HuH-7.5 (cell line): ENCODE data around the gene PRSS57.
A peak's percentile ranks its signal among the peaks of the same experiment; 100 is the strongest.
"Not testable (repeated sequence)": the region's sequence is repeated elsewhere in the genome, so short reads cannot be mapped to it uniquely, and the experiment has no call there.

Source experiments
- DNase-seq: peaks from one replicate; pipeline ENCODE4 v3.0.0; 2011; ENCODE audit warnings: low spot score

PRSS57 gene

DNA sequence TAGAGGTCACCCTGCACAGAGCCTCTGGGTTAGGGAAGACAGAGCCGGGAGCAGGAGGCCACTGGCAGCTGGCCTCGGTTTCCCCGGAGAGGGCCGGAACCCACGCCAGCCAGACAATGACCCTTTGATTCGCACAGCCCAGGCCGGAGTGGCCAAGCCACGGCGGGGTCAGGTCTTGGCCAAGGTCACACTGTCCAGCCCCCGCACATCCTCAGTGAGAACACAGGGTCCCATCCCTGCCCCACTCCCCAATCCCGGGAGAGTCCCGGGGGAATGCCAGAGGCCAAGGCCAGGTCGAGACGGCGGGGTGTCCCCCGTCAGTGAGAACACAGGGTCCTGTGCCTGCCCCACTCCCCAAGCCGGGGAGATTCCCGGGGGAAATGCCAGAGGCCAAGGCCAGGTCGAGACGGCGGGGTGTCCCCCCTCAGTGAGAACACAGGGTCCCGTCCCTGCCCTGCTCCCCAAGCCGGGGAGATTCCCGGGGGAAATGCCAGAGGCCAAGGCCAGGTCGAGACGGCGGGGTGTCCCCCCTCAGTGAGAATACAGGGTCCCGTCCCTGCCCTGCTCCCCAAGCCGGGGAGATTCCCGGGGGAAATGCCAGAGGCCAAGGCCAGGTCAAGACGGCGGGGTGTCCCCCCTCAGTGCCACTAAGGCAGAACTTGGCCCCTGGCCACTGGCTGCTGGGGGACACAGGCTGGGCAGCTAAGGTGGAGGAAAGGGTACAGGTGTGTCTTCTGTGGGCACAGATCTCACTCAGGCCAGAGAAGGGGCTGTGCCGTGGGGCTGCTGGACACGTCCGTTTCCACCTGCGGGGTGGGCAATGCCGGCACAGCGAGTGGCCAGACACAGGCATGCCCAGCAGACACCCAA, 20.7 kb downstream of the PRSS57 start:
- peak; percentile 27 for DNase-seq

DNA sequence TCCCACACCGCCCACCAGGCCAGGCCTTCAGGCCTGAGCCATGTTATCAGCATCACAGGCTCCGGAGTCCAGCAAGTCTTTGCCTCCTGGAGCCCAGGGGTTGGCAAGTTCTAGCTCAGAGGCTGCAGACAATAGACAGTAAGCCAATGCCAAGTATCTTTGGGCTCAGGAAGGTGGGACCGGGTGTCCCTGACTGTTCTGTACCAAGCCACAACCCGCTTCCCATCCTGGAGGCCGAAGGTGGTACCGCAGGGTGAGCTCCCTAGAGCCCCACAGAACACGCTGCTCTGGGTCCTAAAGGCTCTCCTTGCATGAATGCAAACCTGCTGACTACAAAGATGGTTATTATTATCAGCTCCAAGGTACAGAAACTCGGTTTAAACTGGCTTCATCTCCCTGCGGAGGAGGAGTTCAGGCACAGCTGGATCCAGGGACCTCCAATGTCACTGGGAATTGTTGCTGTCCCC, 24.6 kb downstream of the PRSS57 start:
- DNase-seq, result no peak

DNA sequence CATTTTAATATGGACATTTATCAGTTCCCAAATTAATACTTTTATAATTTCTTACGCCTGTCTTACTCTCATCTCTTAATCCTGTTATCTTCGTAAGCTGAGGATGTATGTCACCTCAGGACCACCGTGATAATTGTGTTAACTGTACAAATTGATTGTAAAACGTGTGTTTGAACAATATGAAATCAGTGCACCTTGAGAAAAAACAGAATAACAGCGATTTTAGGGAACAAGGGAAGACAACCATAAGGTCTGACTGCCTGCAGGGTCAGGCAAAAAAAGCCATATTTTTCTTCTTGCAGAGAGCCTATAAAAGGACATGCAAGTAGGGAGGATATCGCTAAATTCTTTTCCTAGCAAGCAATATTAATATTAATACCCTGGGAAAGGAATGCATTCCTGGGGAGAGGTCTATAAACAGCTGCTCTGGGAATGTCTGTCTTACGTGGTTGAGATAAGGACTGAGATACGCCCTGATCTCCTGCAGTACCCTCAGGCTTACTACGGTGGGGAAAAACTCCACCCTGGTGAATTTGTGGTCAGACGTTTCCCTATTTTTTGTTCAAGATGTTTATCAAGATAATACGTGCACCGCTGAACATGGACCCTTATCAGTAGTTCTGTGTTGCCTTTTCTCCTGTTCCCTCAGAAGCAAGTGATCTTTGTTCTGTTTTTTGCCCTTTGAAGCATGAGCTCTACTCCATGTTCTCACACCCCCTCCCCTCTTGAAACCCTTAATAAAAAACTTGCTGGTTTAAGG, 26.4 kb downstream of the PRSS57 start:
- not testable (repeated sequence) for DNase-seq

DNA sequence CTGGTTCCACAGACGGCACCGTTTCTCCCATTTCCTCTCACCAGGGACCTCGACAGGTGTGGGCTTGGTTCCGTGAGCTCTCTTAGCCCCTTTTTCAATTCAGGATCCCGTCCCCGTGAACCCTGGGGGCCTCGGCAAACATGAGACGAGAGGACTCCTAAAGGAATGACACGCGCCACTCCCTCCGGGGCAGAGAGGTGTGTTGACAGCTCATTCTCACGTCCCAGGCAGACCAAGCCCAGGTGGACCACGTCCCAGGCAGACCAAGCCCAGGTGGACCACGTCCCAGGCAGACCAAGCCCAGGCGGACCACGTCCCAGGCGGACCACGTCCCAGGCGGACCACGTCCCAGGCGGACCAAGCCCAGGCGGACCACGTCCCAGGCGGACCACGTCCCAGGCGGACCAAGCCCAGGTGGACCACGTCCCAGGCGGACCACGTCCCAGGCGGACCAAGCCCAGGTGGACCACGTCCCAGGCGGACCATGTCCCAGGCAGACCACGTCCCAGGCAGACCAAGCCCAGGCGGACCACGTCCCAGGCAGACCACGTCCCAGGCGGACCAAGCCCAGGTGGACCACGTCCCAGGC, 28.2 kb downstream of the PRSS57 start:
- DNase-seq, result not testable (repeated sequence)

DNA sequence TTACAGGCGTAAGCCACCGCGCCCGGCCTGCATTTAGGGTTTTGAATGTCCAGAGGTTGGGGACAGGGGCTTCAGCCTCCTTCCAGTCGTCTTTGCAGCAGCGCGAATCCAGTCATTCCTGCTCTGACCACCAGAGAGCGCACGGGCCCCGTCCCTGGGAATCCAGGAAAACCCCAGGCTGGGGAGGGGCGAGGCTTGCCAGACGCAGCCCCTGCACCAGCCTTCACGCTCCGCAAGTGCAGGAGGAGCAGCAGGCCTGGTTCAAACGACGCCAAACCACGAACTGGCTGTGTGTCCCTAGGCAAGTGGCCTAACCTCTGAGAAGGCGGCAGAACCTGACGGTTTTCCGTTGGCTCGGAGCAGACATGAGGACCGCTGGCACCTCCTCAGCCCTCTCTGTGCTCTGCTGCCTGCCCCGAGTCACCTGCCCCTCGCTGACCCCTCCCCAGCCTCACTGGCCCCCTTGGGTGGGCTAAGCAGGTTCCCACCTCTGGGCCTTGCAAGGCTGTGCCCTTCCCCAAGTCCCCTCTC, 30.3 kb downstream of the PRSS57 start:
- peak; percentile 99 for DNase-seq

DNA sequence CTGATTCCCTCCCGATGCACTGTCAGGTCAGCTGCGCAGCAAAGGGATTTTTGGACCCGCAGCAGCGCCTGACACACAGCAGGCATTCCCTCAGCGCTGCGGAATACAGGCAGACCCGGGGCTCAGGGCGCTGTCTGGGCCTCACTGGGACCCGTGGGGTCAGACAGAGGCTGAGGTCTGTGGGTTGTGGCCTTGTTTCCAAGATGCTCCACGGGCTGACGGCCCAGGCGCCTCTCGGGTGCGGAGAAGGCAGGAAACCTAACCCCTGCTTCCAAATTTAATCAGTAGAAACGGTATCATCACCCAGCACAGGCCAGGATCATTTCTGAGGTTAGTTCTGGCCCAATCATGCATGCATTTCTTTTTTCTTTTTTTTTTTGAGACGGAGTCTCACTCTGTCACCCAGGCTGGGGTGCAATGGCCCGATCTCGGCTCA, 31.6 kb downstream of the PRSS57 start:
- DNase-seq, result no peak

DNA sequence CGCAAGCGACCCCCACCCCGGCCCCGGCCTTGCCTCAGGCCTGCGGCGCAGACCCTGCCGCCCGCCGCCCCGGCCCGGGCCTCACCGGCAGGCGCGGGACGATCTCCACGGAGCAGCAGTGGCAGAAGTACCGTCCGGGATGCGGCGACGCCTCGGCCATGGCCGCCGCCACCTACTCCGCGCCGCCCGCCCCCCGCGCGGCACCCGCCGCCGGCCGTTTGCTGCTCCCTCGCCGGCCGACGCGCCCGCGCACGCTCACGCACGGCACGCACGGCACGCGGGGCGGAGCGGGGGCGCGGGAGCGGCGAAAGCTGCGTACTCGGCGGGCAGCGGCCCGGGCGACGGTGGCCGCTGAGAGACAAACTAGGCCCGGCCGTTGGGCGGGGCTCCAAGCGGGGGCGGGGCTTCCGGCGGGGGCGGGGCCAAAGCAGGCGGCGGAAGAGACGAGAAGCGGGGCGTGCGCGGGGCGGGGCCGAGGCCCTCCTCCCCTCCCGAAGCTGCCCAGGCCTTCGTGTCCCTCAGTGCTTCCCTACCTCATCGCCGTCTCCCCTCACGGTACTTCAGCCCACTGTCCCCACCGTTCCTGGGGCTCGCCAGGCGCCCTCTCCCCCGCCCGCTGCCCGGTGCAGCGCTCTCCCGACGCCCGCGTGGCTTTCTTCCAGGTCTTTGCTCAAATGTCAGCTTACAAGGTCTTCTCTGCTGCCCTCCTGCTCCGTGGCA, 32.1 kb downstream of the PRSS57 start, which contains the start of gene RNF126:
RNF126 (minus strand) TSS at position 253 of the 720 bp plus-strand sequence; CDS start at position 160, 93 bp downstream.
- peak; percentile 98 for DNase-seq

DNA sequence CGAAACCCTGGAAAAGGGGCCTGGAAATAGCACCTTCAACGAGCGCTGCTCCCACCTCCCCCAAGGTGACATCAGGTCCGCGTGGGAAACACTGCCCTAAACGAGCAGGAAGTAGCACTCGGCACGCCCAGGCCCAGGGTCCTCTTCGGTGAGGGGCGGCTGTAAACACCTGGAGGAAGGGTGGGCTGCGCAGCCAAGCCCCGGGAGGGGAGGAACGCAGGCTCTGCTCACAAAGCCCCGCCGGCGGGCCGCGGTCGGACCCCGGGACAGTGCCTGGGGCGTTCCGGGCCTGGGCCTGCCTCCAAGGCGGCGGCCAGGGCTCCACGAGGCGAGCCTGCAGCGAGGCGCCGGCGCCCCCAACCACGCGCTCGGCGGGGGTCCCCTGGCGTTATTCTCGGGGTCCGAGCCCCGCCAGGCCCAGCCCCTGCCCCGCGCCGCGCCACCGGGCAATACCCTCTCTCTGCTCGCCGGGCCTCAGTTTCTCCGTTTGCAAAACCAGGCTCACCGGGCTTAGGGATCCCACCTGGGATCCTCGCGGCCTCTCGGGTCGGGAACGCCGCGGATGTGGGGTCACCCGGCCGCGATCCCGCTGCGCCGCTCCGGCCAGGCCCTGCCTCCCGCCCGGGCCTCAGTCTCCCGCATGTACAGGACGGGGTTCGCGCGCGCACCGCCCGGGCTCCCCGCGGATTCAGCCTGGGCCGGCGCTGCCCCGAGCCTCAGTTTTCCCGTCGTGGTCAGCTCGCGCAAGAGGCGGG, 32.9 kb downstream of the PRSS57 start:
- DNase-seq, result peak; percentile 85

DNA sequence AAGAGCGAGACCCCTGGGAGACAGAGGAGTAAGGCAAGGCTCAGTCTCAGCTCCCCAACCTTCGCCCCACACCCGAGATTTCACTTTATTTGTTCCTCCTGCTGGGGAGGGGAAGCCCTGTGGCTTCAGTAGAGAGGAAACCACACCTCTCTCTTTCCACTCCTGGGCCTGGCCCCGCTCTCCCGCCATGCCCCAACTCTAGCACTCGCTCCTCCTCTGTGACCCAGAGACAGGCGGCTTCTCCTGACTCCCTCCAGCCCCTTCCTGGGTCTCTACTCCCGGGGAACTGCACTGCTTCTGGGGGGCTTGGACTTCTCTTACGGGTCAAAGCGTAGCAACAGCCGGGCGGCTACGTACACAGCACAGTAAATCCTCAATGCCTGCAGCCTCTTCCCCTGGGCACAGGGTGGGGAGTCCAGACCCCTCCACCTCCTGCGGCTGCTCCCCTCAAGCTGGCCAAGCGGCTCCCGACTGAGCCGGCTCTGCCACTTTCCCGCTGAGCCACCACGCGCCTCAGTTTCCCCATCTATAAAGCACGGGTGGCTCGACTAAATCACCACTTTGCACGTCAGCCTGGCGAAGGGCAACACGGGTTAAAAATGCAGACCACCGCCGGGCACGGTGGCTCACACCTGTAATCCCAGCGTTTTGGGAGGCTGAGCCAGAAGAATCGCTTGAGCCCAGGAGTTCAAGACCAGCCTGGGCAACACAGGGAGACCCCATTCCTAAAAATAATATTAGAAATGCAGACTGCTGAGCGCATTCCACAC, 33.6 kb downstream of the PRSS57 start:
- peak; percentile 71 for DNase-seq

DNA sequence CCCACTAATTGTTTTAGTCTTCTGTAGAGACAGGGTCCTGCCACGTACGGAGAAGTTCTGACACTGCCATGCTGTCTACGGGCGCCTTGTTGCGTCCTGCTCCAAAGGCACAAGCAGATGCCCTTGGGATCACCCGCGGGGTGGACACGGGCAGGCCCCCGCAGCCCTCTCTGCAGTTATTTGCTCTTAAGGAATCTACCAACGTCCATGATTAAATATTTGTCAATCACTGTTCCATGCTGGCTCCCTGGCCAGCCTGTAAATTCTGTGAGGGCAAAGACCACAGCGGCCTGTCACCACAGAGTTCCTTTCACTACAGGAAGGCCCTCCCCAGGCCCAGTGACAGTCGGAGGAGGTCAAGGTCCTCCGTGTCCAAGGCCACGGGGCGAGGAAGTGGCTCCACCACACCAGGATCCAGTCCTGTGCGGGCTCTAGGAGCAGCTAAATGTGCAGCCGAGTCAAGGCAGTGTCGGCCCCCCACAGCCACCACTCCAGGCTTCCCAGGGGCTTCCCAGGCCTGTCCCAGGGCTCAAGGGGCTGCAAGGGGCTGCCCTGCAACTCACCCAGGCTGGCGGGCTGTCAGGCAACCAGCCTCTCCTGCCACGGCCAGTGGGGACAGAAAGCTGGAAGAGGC, 34.3 kb downstream of the PRSS57 start:
- DNase-seq, result peak; percentile 69

DNA sequence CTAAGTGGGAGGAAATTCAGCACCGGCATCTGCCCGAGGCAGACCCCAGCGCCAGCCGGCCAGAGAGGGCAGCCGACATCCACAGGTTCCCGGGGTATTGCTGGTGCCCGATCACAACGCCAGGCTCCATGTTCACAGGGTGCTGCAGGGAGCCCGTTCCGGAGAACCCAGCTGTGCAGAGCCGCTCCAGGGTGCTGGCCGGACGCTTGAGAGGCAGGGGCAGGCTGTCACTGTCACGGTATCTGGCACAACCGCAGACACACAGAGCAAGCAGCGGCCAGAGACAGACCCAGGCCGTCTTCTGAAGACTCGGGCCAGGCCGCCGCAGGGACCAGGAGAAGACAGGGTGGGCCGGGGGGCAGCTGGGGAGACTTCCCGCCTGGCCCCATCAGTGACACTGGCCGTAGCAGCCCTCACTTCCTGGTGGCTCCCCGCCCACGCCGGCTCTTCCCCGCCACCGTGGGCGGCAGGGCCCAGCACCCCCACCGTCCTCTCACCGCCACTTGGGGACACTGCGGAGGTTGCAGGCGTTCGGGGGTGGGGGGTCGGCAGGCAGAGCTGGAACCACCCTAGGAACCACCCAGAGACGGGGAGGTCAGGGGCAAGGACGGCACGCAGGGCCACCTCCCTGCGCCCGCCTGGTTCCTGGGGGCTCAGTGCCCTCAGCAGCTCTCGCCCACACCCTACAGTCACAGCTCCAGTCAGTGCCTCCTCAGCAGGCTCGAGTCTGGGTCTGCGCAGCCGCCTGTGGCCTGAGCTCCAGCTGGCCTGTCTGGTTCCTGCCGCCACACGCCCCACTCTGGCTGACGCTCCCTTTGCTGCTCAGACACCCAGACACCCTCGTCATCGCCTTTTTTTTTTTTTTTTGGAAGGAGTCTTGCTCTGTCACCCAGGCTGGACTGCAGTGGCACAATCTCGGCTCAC, 36.1 kb downstream of the PRSS57 start:
- no peak for DNase-seq

DNA sequence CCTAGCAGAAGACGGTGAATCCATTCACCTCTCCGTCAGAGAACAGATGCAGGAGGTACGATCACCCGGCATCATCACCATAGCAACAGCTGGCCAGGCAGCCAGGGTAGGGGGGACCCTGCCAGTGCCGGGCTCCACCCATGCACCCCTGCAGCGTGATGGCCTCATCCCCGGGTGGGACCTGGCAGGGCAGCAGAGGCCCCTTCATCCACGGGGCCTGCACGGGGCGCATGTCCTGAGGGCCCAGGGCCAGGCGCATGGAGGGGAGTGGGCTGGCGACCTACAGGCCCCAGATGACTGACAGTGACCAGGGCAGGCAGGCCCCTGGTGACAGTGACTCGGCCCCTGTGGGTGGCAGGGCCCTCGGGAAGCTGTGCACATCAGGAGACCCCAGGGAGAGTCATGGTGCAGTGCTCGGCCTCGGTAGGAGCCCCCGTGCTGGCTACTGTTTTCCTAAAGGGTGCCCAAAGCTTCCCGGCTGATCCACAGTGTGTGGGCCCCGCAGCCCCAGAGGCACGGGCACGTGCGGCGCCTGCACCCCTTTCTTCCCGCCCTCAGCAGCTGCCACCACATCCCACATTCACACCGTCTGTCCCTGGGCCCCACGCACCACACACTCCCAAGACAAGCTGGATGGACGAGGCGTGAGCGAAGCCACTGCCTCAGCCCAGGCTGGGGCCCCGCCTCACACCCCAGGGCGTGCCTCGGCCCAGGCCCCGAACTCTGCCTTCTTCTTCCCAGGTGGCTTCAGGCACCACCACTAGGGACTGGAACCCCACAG, 37.0 kb downstream of the PRSS57 start:
- no peak for DNase-seq

DNA sequence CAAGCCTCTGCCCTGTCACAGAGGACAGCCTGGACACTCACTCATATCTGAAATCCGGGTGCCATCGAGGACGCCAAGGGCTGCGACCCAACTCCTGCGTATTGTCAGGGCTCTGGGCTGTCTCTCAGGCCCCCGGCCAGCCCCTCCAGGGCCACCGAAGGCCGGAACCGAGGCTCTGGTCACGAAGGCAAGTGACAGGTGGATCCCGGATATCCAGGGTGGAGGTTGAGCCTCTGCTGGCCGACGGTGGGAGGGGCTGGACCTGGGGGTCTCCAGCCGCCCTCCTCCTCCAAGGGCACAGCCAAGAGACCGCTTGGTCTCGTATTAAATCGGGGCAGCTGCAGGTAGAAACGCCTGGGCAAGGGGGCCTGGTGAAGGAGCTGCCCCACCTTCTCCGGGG, 37.6 kb downstream of the PRSS57 start:
- no peak for DNase-seq

DNA sequence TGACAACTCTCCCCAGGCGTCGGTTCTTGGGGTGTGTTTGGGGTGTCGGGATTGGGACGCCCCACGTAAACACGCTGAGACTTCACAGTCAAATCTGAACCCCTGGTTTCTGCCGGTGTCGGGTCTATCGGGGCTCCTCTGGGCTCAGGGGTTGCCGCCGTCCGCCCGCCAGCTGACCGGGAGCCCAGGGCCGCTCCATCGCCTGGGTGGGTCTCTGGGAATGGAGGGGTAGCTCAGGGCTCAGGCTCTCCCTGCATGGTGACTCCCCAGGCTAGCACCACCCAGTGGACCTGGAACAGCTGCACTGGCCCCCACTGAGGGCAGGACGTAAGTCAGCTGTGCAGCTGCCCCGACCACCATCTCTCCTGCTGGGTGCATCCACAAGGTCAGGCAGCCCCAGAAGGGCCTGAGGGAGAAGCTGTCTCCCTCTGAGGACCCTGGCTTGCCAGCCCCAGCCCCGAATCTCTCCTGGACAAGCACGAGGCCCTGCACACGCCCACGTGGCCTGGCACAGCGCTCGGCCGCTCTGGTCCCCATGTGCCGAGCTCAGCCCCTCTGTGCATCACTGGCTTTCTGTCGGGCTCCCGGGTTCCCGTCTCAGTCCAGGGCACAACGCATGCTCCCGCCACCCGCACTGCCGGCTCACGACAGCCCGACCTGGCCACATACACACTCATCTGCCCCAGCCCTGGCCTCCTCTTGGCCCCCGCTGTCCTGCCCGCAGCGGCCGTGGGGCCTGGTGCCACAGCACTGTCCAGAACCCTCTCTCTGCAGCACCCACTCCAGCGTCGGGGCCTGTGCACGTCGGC, 38.3 kb downstream of the PRSS57 start:
- DNase-seq, result no peak

DNA sequence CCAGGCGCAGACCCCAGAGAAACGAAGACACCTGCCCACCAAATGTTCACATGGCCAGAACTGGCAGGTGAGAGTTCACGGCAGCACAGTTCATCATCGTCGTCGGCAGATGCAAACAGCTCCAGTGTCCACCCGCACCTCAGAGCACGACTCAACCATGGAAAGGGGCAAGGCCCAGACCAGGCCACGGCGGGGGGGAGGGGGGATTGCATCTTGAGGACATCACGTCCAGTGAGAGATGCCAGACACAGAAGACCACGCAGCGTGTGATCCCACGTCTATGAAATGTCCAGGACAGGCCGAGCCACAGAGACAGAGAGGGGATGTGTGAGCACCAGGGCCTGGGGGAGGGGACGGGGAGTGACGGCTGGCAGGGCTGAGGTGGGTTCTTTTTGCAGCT, 39.6 kb downstream of the PRSS57 start:
- no peak for DNase-seq

DNA sequence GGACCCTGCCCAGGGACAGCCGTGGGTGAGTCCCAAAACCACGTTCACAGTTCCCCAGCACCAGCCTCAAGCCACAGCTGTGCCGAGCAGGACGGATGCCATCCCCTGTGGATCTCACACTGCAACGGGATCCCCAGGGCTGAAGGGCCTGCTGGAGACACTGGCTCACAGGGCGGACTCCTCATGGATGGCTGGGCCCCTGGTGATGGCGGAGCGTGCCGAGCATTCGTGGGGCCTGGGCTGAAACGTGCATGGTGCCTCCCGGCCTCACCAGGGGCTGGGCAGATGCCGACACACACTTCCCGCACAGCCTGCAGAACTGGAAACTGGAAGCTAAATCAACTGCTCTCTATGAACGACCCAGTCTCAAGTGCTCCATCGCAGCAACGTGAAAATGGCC, 41.8 kb downstream of the PRSS57 start:
- DNase-seq, result no peak
